CD4-positive, alpha-beta T cell treated with Interleukin-15 for 4 hours (primary cell): ENCODE data around the gene STEAP3.

ENCODE experiments used
- DNase-seq: peaks from one replicate; pipeline ENCODE4 v3.0.0-alpha.2; 2020; ENCODE audit warnings: low spot score

Gene STEAP3

GRCh38 chr2:119292226-119292625 is 68.6 kb downstream of the STEAP3 start:
- no peak for DNase-seq

GRCh38 chr2:119293254-119293653 is 69.6 kb downstream of the STEAP3 start:
- DNase-seq, result no peak

- DNase-seq, result no peak
Observed at GRCh38 chr2:119293900-119294299, 70.3 kb downstream of the STEAP3 start.

GRCh38 chr2:119294671-119295070 is 71.0 kb downstream of the STEAP3 start:
- no peak for DNase-seq

- DNase-seq, result no peak
Observed at GRCh38 chr2:119295688-119296375, 72.2 kb downstream of the STEAP3 start.

GRCh38 chr2:119301413-119301812 is 77.8 kb downstream of the STEAP3 start:
- no peak for DNase-seq

- DNase-seq, result no peak
Observed at GRCh38 chr2:119304847-119305246, 81.2 kb downstream of the STEAP3 start.

- no peak for DNase-seq
Observed at GRCh38 chr2:119305497-119306195, 82.0 kb downstream of the STEAP3 start.

- no peak for DNase-seq
Observed at GRCh38 chr2:119306196-119306590, 82.6 kb downstream of the STEAP3 start.

- no peak for DNase-seq
Observed at GRCh38 chr2:119307419-119308140, 83.9 kb downstream of the STEAP3 start.

GRCh38 chr2:119308793-119309330 is 85.2 kb downstream of the STEAP3 start:
- DNase-seq, result no peak

GRCh38 chr2:119311371-119311770 is 87.7 kb downstream of the STEAP3 start:
- DNase-seq, result no peak

GRCh38 chr2:119311831-119312230 is 88.2 kb downstream of the STEAP3 start:
- DNase-seq, result no peak
